Left lung (tissue), 14 donors: ENCODE data around the gene PLP1. TPM values are rescaled to one million over a fixed set of nuclear protein-coding genes. Genes with fewer than 3 reads are reported as not detected.

Source experiments
- ATAC-seq: fragments of 200-7000 bp; cut with Tn5 transposase; one replicate; pipeline ENCODE4 v1.9.1; 2020; ENCODE audit warnings: moderate library complexity
- DNase-seq, 4 donors: peaks; one replicate each; pipeline ENCODE4 v3.0.0-alpha.2; 2013 to 2020
- H3K27ac ChIP-seq, 2 donors: fragments of 200-600 bp; sonication (generic) in 1 of 2; one replicate each; pipeline versions ENCODE4 v1.5.0 to v1.8.0; 2020 to 2021
- H3K27me3 ChIP-seq, 2 donors: fragments of 200-600 bp; sonication (generic) in 1 of 2; one replicate each; pipeline versions ENCODE4 v1.5.0 to v1.8.0; 2020 to 2021
- H3K36me3 ChIP-seq, 2 donors: fragments of 200-600 bp; sonication (generic) in 1 of 2; one replicate each; pipeline versions ENCODE4 v1.5.0 to v1.8.0; 2020 to 2021
- H3K4me1 ChIP-seq, 2 donors: fragments of 200-600 bp; one replicate each; pipeline ENCODE4 v1.8.0; 2021
- H3K4me3 ChIP-seq, 2 donors: fragments of 200-600 bp; sonication (generic) in 1 of 2; one replicate each; pipeline versions ENCODE4 v1.5.0 to v1.8.0; 2020 to 2021; ENCODE audit warnings: mild to moderate bottlenecking in 1 of 2
- H3K9me3 ChIP-seq, 2 donors: fragments of 200-600 bp; sonication (generic) in 1 of 2; one replicate each; pipeline versions ENCODE4 v1.5.0 to v1.8.0; 2020 to 2021
- CTCF ChIP-seq, 2 donors: fragments of 200-600 bp; sonication (generic) in 1 of 2; IDR thresholded peaks; one replicate each; pipeline versions ENCODE4 v1.5.0 to v1.8.0; 2021; ENCODE audit warnings: antibody characterized with exemption in 2 of 2
- intact Hi-C, 2 donors: fragments of 100-400 bp; cut with DNase I; formaldehyde crosslinking; loops; one replicate each; pipeline versions ENCODE4 v1.11.2 to v1.14.2; 2022
- long read RNA-seq, 12 donors: library from polyadenylated mRNA in 2 of 12; unstranded in 2 of 12; transcript quantifications; one replicate each; pipeline ENCODE4 v2.0.0 and lab custom pipeline, GENCODE V29; 2019 to 2026
- polyA plus RNA-seq, 6 donors: library from polyadenylated mRNA; unstranded; fragments of 120-200 nt; gene quantifications; one replicate each; pipeline ENCODE4 v1.2.1, GENCODE V29; 2013; ENCODE audit not compliant: insufficient read length in 6 of 6
- total RNA-seq, 2 donors: library from RNA; stranded (reverse); fragmentation: NEBNext Ultra II Directional; extraction: Animal tissue kit (Norgen Biotek cat#: 25700); gene quantifications; one replicate each; pipeline ENCODE4 v1.2.1, GENCODE V29; 2021
- donor health status: DM: no; HTN: yes; CAD: no.
- donor health status: DM: no; HTN: no; CAD: no.

The PLP1 gene, protein sequence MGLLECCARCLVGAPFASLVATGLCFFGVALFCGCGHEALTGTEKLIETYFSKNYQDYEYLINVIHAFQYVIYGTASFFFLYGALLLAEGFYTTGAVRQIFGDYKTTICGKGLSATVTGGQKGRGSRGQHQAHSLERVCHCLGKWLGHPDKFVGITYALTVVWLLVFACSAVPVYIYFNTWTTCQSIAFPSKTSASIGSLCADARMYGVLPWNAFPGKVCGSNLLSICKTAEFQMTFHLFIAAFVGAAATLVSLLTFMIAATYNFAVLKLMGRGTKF
- under 1 TPM; 0.08 to 0.12 TPM for total RNA-seq
- polyA plus RNA-seq = 10 to 100 TPM in 5 of 6 donors, 1 to 10 TPM in 1; 9.6 to 22.2 (median 15.5) TPM
- long read RNA-seq, donor 1, transcript PLP1-221 (7 exons, 2,896 nt) = major isoform, 6 of 8 reads
- long read RNA-seq, donor 1, partial matches to known transcripts = 0 of 8 reads
- long read RNA-seq, donor 1, other reads (novel, unspliced or antisense) = 0 of 8 reads
- long read RNA-seq, donor 2, partial matches to known transcripts = 0 of 6 reads
- long read RNA-seq, donor 2, other reads (novel, unspliced or antisense) = 0 of 6 reads
- long read RNA-seq, donor 3, partial matches to known transcripts = 0 of 3 reads
- long read RNA-seq, donor 3, other reads (novel, unspliced or antisense) = 0 of 3 reads
- long read RNA-seq, donor 4 = 0 reads
- long read RNA-seq, donor 5, transcript PLP1-221 (7 exons, 2,896 nt) = major isoform, 5 of 6 reads
- long read RNA-seq, donor 5, partial matches to known transcripts = 0 of 6 reads
- long read RNA-seq, donor 5, other reads (novel, unspliced or antisense) = 0 of 6 reads
- long read RNA-seq, donor 6, partial matches to known transcripts = 0 of 5 reads
- long read RNA-seq, donor 6, other reads (novel, unspliced or antisense) = 0 of 5 reads
- long read RNA-seq, donor 7, partial matches to known transcripts = 0 of 6 reads
- long read RNA-seq, donor 7, other reads (novel, unspliced or antisense) = 0 of 6 reads
- long read RNA-seq, donor 8, partial matches to known transcripts = 0 of 1 reads
- long read RNA-seq, donor 8, other reads (novel, unspliced or antisense) = 0 of 1 reads
- long read RNA-seq, donor 9 = 0 reads
- long read RNA-seq, donor 10 = 0 reads
- long read RNA-seq, donor 11, transcript PLP1-221 (7 exons, 2,896 nt) = minor isoform, 169 of 994 reads
- long read RNA-seq, donor 11, transcript PLP1-223 (7 exons, 3,001 nt) = major isoform, 354 of 994 reads
- long read RNA-seq, donor 11, transcript PLP1-209 (4 exons, 861 nt) = minor isoform, 58 of 994 reads
- long read RNA-seq, donor 11, transcript PLP1-219 (2 exons, 548 nt) = minor isoform, 41 of 994 reads
- long read RNA-seq, donor 11, partial matches to known transcripts = 303 of 994 reads
- long read RNA-seq, donor 11, other reads (novel, unspliced or antisense) = 18 of 994 reads
- long read RNA-seq, donor 12, partial matches to known transcripts = 0 of 2 reads
- long read RNA-seq, donor 12, other reads (novel, unspliced or antisense) = 0 of 2 reads

DNA sequence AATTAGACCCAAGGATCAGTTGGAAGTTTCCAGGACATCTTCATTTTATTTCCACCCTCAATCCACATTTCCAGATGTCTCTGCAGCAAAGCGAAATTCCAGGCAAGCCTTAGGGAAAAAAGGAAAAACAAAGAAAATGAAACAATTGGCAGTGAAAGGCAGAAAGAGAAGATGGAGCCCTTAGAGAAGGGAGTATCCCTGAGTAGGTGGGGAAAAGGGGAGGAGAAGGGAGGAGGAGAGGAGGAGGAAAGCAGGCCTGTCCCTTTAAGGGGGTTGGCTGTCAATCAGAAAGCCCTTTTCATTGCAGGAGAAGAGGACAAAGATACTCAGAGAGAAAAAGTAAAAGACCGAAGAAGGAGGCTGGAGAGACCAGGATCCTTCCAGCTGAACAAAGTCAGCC lies at the start of gene PLP1:
Gene PLP1, plus strand, starts transcription at position 295 of the 400 bp plus-strand sequence. CDS start 156 bp downstream, outside the sequence.
- Histone ChIP-seq H3K9me3 (no peaks in the 10 kb centered on the region), H3K4me3 (no peak within 1 kb of the TSS), H3K36me3 (no peaks in the 10 kb centered on the region), H3K27me3 (no peaks in the 10 kb centered on the region), H3K27ac (no peak within 1 kb of the TSS), H3K4me1 (no peaks in the 10 kb centered on the region)
- ATAC-seq = no peak
- TF ChIP-seq CTCF (IDR thresholded peaks at IDR 0.05) = no peak
- no peak for DNase-seq
- intact Hi-C loops = no loop called here

DNA sequence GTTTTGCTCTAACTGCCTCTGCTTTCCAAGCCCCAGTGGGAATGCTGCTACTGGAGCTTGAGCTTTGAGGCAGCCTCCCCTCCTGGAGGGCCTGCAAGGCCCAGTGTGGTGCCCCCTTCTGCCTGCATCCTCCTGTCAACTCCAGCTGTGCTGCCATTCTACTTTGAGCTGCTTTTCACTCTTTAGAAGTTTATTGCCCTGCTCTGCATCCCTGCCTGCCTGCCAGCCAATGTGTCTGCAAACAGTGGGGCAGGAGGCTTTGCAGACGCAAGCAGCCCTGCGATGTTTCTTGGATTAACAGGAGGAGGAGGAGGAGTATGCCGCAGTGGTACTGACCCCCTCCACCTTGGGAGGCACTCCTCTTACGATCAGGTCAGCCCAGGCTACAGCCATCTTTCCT lies 49.5 kb upstream of the PLP1 start:
- Histone ChIP-seq H3K36me3 (no peaks in the 10 kb centered on the region), H3K27ac (no peak overlapping the region), H3K4me3 (no peak overlapping the region), H3K27me3 (peaks cover 0 to 23% of the 10 kb centered on the region in 2 donors), H3K9me3 (no peaks in the 10 kb centered on the region), H3K4me1 (no peaks in the 10 kb centered on the region)
- ATAC-seq (no peak), DNase-seq (no peak)
- intact Hi-C loops = no loop called here
- no peak for TF ChIP-seq CTCF (IDR thresholded peaks at IDR 0.05)

DNA sequence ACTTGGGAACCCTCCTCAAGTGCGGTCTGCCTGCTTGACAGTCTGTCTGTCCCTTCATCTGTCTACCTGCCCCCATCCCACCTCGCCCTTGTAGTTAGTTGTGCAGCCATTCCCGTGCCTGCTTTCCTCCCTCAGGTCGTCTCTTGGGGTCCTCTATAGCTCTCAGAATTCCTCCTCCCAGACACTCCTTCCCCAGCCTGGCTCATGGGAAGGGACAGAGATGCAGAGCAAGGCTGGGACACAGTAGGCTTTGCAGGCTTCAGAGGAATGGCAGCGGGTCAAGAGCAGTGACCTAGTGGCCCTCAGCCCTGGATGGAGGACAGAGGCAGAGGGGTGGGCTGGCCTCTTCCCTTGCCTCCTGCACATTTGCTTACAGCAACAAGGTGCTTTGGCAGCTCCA lies 47.6 kb upstream of the PLP1 start:
- no peak overlapping the region for H3K4me3 ChIP-seq
- no peak overlapping the region for H3K27ac ChIP-seq
- H3K27me3 ChIP-seq = peaks cover 0 to 11% of the 10 kb centered on the region in 2 donors
- intact Hi-C loops = no loop called here
- H3K36me3 ChIP-seq = no peaks in the 10 kb centered on the region
- no peak for TF ChIP-seq CTCF (IDR thresholded peaks at IDR 0.05)
- no peaks in the 10 kb centered on the region for H3K9me3 ChIP-seq
- no peaks in the 10 kb centered on the region for H3K4me1 ChIP-seq
- ATAC-seq (no peak), DNase-seq (no peak)

DNA sequence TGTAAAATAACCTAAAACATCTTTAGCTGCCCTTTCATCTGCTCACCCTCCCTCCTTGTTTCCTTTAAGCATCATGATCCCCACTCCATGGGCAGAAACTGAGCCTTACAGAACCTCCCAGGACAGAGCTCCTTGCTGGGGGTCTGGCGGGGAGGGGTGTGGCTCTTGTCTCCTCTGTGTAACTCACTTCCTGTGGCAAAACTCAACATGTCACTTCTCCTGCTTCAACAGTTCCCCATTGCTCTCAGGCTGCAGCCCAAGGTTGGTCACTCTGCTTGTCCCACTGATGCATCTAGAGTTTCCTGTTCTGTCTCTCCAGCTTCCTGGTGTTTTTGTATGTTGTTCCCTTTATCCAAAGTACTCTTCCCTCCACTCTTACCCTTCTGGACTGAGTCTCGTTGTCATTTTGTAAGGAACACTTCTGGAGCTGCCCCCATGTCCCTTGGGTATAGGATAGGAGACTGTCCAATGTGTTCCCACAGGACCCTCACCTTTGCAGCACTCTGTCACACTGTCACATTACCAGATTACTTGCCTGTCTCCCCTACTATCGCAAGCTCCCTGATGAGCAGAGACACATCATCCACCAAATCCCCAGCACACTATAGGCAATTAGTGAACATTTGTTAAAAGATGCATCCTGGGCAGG lies 46.4 kb upstream of the PLP1 start:
- TF ChIP-seq CTCF (IDR thresholded peaks at IDR 0.05) = no peak
- H3K4me1 ChIP-seq = no peaks in the 10 kb centered on the region
- H3K36me3 ChIP-seq = no peaks in the 10 kb centered on the region
- intact Hi-C loops = no loop called here
- DNase-seq (no peak), ATAC-seq (no peak)
- peaks cover 0 to 11% of the 10 kb centered on the region in 2 donors for H3K27me3 ChIP-seq
- no peaks in the 10 kb centered on the region for H3K9me3 ChIP-seq
- no peak overlapping the region for H3K27ac ChIP-seq
- no peak overlapping the region for H3K4me3 ChIP-seq
